EH (cell line): ENCODE measurements around the gene CSTA.

Experiments
- DNase-seq: peaks from one replicate; pipeline ENCODE4 v3.0.0-alpha.2; 2015; ENCODE audit warnings: low read depth

CSTA gene

GRCh38 chr3:122322095-122323075 is 2.7 kb upstream of the CSTA start:
- DNase-seq: no peak

GRCh38 chr3:122325769-122326168 is 721 bp downstream of the CSTA start:
- no peak for DNase-seq

- no peak for DNase-seq
Measured at GRCh38 chr3:122331886-122332285, 6.8 kb downstream of the CSTA start.

GRCh38 chr3:122332551-122332950 is 7.5 kb downstream of the CSTA start:
- no peak for DNase-seq

- DNase-seq: no peak
Measured at GRCh38 chr3:122342803-122343202, 17.8 kb downstream of the CSTA start.

GRCh38 chr3:122343654-122344053 is 18.6 kb downstream of the CSTA start:
- peak; percentile 8 for DNase-seq

GRCh38 chr3:122349171-122349570 is 24.1 kb downstream of the CSTA start:
- no peak for DNase-seq

GRCh38 chr3:122350814-122351418 is 25.9 kb downstream of the CSTA start:
- peak; percentile 37 for DNase-seq

- DNase-seq: no peak
Measured at GRCh38 chr3:122351612-122352011, 26.6 kb downstream of the CSTA start.

- DNase-seq: peak; percentile 2
Measured at GRCh38 chr3:122353215-122353614, 28.2 kb downstream of the CSTA start.

GRCh38 chr3:122353893-122354401 is 28.9 kb downstream of the CSTA start:
- no peak for DNase-seq

GRCh38 chr3:122355612-122356011 is 30.6 kb downstream of the CSTA start:
- DNase-seq: no peak

- DNase-seq: peak; percentile 34
Measured at GRCh38 chr3:122356402-122356801, 31.4 kb downstream of the CSTA start.

GRCh38 chr3:122357828-122358702 is 33.0 kb downstream of the CSTA start:
- peak; percentile 17 for DNase-seq

GRCh38 chr3:122358703-122359032 is 33.6 kb downstream of the CSTA start:
- DNase-seq: no peak

- DNase-seq: no peak
Measured at GRCh38 chr3:122362026-122362425, 37.0 kb downstream of the CSTA start.

GRCh38 chr3:122364490-122364889 is 39.4 kb downstream of the CSTA start:
- DNase-seq: no peak

- no peak for DNase-seq
Measured at GRCh38 chr3:122365073-122365472, 40.0 kb downstream of the CSTA start.

GRCh38 chr3:122365582-122366378 is 40.7 kb downstream of the CSTA start:
- peak; percentile 40 for DNase-seq

- no peak for DNase-seq
Measured at GRCh38 chr3:122366379-122366749, 41.3 kb downstream of the CSTA start.

- DNase-seq: no peak
Measured at GRCh38 chr3:122374034-122374433, 49.0 kb downstream of the CSTA start.
